ENCODE data around the gene AHDC1. TPM values are rescaled to one million over a fixed set of nuclear protein-coding genes. Genes with fewer than 3 reads are reported as not detected.
A peak's percentile ranks its signal among the peaks of the same experiment; 100 is the strongest.
"Not testable (repeated sequence)": the region's sequence is repeated elsewhere in the genome, so short reads cannot be mapped to it uniquely, and the experiment has no call there.

The AHDC1 gene
- 43.2 TPM for polyA plus RNA-seq (ENCODE audit: insufficient read length)
- long read RNA-seq, donor 1, partial matches to known transcripts, result 41 of 41 reads
- long read RNA-seq, donor 1, other reads (novel, unspliced or antisense), result 0 of 41 reads
- long read RNA-seq, donor 2, partial matches to known transcripts, result 26 of 26 reads
- long read RNA-seq, donor 2, other reads (novel, unspliced or antisense), result 0 of 26 reads
- long read RNA-seq, donor 3, partial matches to known transcripts, result 16 of 16 reads
- long read RNA-seq, donor 3, other reads (novel, unspliced or antisense), result 0 of 16 reads
- long read RNA-seq, donor 4, result 0 reads
- long read RNA-seq, donor 5, partial matches to known transcripts, result 12 of 12 reads
- long read RNA-seq, donor 5, other reads (novel, unspliced or antisense), result 0 of 12 reads
- long read RNA-seq, donor 6, partial matches to known transcripts, result 28 of 28 reads
- long read RNA-seq, donor 6, other reads (novel, unspliced or antisense), result 0 of 28 reads
- long read RNA-seq, donor 7, partial matches to known transcripts, result 32 of 33 reads
- long read RNA-seq, donor 7, other reads (novel, unspliced or antisense), result 0 of 33 reads
- long read RNA-seq, donor 8, partial matches to known transcripts, result 10 of 10 reads
- long read RNA-seq, donor 8, other reads (novel, unspliced or antisense), result 0 of 10 reads

- peak; percentile 91 for DNase-seq
Observed at GRCh38 chr1:27603681-27604578, at the start of gene AHDC1. TSS of gene AHDC1 (minus strand) at chr1:27604144. CDS start at chr1:27552115, 52,029 bp downstream.

GRCh38 chr1:27652111-27652864 lies 48.3 kb upstream of the AHDC1 start:
- DNase-seq, result no peak

GRCh38 chr1:27650539-27651175 lies 46.7 kb upstream of the AHDC1 start:
- no peak for DNase-seq

GRCh38 chr1:27650171-27650538 lies 46.2 kb upstream of the AHDC1 start:
- DNase-seq, result no peak

- DNase-seq, result no peak
Observed at GRCh38 chr1:27649306-27649635, 45.3 kb upstream of the AHDC1 start.

GRCh38 chr1:27648602-27649305 lies 44.8 kb upstream of the AHDC1 start:
- DNase-seq, result no peak

- DNase-seq, result no peak
Observed at GRCh38 chr1:27647328-27647727, 43.4 kb upstream of the AHDC1 start.

- DNase-seq, result no peak
Observed at GRCh38 chr1:27646676-27647075, 42.7 kb upstream of the AHDC1 start.

- DNase-seq, result no peak
Observed at GRCh38 chr1:27645071-27645415, 41.1 kb upstream of the AHDC1 start.

GRCh38 chr1:27644369-27645070 lies 40.6 kb upstream of the AHDC1 start:
- no peak for DNase-seq

- DNase-seq, result no peak
Observed at GRCh38 chr1:27643600-27644368, 39.8 kb upstream of the AHDC1 start.

- DNase-seq, result not testable (repeated sequence)
Observed at GRCh38 chr1:27640514-27640913, 36.6 kb upstream of the AHDC1 start.

GRCh38 chr1:27638805-27639204 lies 34.9 kb upstream of the AHDC1 start:
- no peak for DNase-seq

GRCh38 chr1:27638047-27638734 lies 34.2 kb upstream of the AHDC1 start:
- DNase-seq, result no peak

- DNase-seq, result no peak
Observed at GRCh38 chr1:27635396-27636142, 31.6 kb upstream of the AHDC1 start.

- DNase-seq, result no peak
Observed at GRCh38 chr1:27634985-27635367, 31.0 kb upstream of the AHDC1 start, which contains the start of gene FGR. TSS of gene FGR (minus strand) at chr1:27635185. CDS start at chr1:27623916, 11,269 bp downstream.

GRCh38 chr1:27634177-27634984 lies 30.4 kb upstream of the AHDC1 start:
- peak; percentile 32 for DNase-seq

Measured in left kidney (tissue), 8 donors.